GM21360 (cell line): ENCODE results near the gene EFNA5.

Source experiments
- ATAC-seq: cut with Tn5 transposase; IDR thresholded peaks from one replicate; pipeline ENCODE4 v1.9.1; 2021; ENCODE audit warnings: mild to moderate bottlenecking, moderate library complexity; ENCODE audit not compliant: unreplicated experiment

Gene EFNA5

DNA sequence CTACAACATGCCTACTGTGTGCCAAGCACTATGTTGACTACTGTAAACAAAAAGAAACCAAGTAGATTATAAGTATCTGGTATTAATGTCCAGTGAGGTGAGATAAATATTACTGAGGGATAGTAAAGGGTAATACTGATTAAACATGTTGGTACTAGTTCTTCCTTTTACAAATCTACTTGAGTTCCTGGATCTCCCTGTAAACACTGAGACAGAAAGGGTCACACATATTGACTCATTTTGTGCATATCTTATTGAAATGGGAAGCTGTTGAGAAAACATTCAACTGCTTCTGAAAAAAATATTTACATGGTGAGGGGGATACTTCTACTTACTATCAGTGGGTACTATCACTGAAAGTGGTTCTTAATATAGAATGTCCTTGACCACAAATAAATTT, 24.3 kb downstream of the EFNA5 start:
- no peak for ATAC-seq

DNA sequence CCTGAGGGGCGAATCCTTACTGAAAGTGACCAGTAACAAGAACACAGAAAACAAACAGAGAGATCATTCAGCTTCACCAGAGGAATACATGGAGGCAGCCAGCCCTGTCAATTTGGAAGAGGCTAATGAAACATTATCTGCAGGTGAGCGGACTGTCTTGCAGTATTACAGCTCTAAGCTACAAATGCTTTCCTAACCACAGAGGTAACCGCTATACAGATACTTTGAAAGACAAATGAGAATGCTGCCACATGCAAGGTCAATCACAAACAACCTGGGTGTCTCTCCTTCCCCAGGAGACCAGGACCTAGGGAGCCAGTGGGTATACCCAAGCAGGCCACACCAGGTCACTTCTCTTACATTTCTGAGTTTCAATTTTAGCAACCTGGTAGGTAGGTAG, 30.2 kb downstream of the EFNA5 start:
- no peak for ATAC-seq

DNA sequence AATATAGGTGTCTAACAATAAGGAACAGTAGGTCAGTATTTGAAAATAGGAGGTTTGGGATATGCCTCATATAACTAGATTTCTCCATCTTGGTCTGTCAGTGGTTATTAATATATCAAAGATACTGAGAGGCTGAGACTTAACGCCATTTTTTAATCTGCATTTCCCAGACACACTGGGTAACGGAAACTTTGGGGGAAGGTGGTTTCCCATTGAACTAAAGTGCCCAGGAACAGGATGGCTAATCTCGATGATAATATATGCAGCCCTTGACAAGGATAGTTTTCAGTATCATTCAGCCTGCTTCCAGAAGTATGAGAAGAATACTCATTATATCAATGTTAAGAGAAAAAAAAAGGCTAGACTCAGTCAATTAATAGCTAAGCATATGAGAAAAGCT, 30.7 kb downstream of the EFNA5 start:
- no peak for ATAC-seq

DNA sequence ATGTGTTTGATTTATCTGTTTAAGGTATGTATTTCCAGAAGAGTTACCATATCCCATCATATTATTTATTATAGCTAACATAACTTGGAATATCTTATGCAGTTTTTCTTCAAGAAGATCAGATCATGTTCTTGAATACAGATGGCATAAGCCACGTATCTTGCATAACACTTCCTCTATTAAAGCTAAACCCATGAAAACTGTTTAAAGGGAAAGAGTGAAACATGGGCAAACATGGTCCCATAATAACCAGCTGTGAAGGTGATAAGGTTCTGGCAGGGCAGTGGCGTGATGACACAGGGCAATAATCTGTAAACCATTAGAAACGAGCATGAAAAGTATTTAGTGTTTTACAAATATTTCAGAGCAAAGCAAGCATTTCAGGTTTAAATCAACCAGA, 34.2 kb downstream of the EFNA5 start:
- ATAC-seq: no peak

DNA sequence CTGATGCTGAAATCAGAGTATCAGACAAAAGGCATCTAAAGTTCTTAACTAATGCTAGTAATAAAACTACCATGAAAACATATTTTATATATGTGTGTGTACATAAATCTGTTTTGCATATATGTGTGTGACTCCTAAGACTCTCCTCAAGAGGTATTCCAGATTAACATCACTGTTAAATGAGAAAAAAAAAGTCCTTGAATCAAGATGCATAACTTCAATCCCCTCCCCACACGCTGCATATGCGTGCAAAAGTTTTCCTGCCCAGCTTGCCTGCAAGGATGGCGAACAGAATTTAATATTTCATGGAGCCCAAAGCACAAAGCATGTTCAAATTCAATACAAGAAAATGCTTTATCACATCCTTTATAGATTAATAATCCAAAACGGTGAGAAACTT, 34.7 kb downstream of the EFNA5 start:
- ATAC-seq: no peak

DNA sequence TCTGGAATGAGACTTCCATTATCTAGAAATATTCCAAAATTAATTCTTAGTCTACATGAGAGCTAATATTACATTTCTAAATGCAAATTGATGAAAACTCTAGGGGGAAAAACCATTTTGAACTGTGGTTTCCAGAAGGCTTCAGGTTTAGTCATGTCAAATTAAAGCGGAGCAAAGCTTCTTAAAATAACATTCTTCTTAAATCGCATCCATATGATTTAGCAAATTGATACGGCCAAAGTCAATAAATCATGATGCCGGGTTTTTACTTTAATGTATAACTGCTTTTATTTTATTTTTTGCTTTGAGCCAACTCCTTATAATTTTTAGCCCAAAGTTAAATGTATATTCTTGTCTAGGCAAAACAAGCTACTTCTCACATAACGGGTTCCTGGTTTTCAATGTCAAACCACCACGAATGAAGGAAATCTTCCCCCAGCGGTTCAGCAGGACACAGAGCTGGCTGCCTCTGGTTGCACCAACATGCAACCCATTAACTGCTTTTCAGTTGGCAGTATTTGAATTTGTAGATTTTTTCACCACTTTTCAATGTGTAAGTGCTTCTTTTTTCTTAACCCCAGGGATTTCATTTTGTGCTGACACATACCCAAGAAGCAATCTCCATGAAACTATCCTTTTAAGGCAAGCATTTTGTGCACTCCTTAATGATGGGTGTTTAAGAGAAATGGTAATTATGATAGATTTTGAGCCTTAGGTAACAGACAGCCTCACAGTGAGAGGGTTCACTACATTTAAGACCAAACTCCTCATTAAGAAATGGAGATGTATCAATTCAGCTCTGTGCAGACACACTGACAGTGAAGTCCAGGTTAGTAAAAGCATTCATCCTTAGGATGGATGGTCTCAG, 35.5 kb downstream of the EFNA5 start:
- ATAC-seq: no peak

DNA sequence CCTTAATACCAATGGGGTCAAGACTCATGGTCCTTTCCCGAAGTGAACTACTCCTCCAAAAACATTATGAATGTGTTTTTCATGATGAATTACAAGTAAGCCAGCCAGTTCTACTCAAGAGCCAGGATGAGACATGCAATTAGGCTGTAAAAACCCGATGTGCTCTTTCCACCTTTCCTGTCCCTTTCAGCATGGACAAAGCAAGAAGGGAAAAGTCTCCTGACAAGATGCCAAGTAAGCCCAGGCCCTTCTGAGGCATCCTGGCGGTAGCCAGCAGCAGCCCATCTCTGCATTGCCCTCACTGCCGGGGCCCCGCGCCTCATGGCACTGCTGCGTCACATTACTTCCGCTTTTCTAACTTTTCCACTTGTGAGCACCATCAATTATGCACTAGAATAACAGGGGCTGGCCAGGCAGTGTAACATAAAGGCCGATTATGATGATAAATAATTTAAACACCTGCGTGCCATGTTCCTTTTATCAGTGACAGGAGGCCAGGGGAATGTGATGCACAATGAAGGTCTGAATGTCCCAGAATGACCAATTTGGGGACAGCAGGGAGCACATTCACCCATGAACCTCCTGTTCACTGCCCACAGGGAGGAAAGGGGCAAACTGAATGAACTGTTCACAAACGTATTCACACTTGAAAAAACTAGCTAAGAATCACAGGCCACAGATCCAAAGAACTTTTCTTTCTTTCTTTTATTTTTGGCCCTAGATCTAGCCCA, 37.4 kb downstream of the EFNA5 start:
- no peak for ATAC-seq

DNA sequence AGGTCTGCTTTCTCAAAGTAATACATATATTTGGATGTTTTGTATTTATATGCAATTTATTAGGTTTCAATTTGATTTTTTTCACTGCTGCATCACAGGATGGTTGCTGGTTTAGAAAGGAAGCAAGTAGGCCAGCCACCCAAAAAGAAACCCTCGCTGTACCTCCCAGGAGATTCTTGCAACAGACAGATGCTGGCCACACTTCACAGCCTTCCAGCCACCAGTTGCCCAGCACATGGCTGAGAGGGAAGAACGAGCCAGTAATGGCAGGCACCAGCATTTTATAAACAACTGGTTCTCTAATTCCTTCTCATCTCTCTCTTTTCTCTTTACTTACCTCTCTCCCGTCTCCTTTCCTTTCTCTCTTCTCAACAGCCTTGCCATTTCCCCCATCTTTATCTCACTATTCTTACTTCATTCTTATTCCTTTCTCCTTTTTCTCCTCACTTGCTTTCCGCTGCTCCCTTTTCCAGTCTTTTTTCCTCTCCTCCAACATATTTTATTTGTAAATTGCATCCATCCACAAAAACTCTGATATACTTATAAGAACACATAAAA, 38.9 kb downstream of the EFNA5 start:
- ATAC-seq: no peak

DNA sequence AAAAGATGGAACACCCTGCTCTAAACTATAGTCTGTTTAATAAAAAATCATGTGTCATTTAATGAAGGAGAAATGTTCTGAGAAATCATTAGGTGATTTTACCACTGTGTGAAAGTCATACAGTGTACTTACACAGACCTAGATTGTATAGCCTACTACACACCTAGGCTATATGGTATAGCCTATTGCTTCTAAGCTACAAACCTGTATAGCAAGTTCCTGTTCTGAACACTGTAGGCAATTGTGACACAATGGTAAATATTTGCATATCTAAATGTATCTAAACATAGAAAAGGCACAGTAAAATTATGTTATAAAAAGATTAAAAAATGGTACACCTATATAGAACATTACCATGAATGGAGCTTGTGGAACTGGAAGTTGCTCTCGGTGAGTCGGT, 40.6 kb downstream of the EFNA5 start:
- ATAC-seq: no peak

DNA sequence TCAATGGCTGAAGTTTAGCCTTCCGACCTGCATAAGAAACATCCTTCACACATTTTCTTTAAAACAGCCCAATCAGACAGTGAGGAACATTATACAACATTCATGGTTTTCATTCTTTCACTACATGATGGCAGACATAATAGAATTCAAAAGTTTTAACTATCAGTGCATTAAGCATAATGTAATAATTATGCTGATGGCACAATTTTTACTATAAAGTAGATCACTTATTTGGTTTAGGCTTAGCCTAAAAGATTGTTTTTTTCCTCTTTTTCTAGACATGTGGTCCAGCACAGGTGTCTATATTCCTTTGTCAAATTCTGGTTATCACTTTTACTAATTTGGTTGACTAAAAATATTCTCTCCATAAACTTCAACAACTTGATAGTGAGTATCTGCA, 46.5 kb downstream of the EFNA5 start:
- no peak for ATAC-seq

DNA sequence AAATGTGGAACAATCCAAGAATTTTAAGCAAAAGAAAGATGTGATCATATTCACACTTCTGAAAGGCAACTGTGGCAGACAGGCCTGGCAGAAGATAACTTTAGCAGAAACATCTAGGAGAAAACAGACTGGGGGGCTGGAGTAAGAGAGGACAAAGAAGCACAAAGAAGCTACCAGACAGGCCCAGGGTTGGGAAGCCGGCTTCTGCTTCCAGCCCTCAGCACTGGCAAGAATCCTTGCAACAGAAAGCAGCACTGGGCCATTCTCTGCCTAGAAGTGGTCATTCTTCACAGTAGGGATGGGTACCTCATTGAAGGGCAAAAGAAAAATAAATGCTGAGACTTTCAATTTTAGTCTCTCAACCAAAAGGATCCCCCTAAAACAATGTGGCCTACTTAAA, 49.6 kb downstream of the EFNA5 start:
- no peak for ATAC-seq

DNA sequence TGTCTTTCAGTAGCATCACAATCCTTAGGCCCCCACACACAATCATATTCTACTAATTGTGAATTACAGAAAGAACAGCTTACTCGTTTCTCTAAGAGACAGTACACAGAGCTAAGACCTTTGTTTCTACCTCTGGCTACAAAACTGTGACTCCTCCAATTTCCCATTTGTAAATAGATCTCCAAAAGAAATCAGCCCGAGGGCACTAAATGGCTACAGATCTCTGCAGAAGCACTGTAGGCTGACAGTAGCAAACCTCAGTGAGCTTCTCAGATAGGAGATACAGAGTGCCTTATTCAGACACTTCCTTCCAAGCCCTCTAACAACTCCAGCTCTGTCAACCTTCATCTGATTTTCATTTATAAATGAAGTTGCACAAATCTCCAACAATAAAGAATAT, 51.0 kb downstream of the EFNA5 start:
- no peak for ATAC-seq

DNA sequence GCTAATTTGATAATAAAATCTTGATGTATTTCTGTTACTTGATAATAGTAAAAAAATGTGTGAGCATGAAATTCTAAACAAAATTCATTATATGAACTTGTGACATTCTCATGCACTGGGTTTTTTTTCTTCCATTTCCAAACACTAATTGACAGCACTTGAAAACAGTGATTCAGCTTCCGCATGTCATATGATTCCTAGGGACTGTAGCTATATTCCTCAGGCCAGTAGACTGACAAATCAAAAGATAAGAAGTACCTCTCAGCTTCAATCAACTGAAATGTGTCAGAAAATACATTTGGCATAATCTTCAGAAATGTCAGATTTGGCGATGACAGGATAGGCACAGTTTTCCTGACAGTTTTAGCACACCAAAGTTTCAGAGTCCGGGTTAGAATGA, 52.5 kb downstream of the EFNA5 start:
- ATAC-seq: no peak

DNA sequence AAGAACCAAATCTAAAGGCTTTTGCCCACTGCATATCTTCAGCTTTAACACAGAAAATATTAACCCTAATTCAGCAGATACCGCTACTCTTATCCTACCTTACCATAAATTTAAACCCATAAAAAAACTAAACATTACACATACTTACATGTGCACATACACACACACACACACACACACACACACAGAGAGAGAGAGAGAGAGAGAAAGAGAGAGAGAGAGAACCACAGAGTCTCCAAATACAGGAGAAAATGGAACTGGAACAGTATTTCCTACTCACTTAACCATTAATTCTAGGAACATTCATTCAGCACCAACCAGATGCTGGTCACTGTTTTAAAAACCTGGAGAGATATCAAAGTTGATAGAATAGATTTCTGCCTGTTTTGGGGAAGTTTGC, 53.7 kb downstream of the EFNA5 start:
- ATAC-seq: no peak

DNA sequence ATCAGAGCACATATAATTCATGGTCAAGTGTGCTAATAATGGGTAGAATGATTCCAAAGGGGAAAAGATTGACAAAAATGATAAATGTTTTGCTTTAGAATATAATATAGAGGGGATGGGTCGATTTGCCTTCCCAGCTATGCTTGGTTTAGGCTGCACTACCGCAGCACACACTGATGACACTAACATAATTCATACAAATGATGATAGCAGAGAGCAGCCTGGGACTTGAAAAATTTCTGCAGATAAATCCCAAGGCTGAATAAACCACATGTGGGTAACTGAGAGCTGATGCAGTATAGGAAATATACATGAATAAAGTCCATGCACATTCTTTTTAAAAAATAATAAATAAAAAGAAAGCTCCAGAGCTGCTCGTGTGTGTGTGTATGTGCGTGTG, 54.5 kb downstream of the EFNA5 start:
- no peak for ATAC-seq

DNA sequence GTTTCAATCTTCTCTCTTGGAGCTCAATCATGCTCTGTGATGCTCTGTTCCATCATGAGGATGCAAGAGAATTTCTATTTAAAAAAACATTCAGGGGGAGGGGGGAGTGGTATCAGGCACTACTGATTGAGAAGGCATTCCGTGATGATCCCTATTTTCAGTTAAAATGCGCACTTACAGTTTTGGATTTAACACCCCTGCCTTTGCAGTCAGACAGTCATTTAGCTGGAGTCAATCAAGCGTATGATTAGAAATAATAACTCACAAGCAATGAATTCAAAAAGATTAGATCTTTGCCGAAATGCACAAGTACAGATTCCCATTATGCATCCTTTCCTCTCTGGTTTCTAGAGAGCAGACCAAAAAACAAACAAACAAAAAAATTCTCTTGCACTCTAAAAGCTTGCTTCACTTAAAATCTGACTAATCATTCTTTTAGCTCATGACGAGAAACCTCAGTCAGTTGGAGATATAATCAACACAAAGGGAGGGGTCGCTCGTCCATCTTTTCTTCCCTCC, 55.4 kb downstream of the EFNA5 start:
- ATAC-seq: no peak

DNA sequence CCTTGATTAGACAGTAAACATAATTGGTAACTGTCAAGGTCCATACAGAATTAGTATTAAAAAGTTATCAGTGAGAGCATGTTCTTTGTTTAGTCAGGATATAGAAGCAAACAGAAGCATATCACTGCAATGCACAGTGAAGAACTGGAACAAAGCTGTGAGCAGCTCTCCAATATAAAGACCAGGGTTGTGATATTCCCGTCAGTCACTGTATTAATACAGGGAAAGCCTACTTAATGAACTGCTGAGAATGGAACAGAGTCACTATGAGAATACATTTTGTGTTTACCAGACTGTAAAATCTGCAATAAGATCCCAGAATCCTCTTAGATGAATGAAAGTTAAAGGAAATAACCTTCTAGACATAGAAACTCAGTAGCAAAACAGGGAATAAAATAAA, 58.2 kb downstream of the EFNA5 start:
- no peak for ATAC-seq

DNA sequence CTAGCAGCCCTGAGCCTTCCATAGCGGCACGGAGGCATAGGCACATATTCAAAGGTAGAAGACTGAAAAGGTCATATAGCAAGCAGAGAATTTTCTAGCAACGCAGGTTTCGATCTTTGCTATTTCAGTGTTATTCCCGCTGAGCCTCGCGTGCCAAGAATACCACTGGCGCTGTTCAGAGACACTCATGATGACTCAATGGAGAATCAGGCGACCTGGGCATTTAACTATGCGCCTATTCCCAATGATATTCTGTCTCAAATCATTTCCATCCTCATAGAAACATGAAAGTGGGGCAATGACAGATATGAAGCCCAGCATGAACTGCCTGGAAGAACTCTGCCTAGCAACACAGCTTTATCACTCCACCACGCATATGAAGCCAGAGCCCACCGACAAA, 59.9 kb downstream of the EFNA5 start:
- no peak for ATAC-seq

DNA sequence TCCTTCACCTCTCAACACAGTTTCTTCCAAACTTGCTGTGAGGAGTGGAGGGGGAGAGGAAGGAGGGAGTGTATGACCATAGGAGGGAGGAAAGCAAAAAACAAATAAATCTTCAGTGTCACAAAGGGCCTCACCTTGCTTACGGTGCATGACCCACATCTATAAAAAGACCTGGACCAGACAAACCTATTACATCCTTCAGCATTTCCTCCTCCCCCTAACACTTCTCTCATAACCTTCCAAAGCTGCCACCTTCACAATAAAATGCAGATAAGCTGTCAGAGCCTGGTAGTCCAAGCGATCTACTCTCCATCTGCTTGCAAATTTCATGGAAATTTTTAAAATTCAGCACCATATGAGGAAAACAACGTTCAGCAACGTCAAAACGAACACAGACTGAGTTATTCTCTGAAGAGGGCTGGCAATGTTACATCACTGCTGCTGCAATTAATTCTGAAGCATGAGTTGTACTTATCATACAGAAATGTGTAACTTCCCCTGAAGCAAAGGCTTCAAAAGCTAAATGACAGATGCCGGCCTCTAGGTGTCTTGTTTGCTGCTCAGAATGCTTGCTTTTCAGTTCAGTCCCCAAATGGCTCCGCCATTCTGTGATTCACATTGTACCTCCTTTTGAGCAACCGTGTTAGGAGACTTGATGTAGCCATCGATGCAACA, 62.9 kb downstream of the EFNA5 start:
- no peak for ATAC-seq

DNA sequence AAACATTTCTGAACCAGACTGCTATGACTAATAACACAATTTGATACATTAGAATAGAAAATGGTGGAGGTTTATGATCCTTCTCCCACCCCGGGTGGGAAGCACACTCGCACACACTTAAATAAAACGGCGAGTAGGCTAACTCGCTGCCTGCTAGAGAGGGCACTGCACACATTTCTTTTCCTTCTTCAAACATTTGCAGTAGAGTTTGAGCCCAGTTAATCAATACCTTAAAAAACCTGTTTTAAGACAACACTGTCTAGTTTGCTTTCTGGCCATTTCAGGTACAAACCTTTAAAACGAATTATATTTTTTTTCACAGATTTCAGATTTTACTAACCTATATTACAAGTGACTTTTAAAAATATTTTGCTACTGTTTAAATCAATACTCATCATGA, 63.5 kb downstream of the EFNA5 start:
- no peak for ATAC-seq

DNA sequence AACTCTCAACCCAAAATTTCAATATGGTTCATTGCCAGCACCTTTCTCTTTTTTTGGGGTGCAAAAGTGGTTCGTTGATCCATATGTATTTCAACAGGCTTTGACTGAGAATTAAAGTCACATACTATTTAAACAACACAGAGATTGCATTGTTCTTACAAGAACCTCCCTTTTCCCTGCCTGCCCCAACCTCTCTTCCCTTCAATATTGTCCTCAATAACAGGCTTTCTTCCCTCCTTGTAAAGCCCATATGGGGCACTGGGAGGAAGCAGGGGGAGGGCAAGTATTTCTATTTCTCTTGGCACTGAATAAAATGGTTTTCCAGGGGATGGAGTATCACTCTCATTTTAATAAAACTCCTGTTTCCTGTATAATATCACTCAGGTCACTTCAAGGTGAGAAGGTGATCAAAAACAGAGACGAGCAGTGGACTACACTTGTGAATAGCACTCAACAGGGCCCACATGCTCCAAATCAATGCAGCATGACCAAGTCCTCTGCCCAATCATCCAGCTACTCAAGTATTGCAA, 65.1 kb downstream of the EFNA5 start:
- no peak for ATAC-seq
